ENCODE measurements around the gene PIK3R3. TPM values are rescaled to one million over a fixed set of nuclear protein-coding genes. Genes with fewer than 3 reads are reported as not detected.
A peak's percentile ranks its signal among the peaks of the same experiment; 100 is the strongest.

PIK3R3 gene
- 3.6 TPM in 2 replicates for total RNA-seq

DNA sequence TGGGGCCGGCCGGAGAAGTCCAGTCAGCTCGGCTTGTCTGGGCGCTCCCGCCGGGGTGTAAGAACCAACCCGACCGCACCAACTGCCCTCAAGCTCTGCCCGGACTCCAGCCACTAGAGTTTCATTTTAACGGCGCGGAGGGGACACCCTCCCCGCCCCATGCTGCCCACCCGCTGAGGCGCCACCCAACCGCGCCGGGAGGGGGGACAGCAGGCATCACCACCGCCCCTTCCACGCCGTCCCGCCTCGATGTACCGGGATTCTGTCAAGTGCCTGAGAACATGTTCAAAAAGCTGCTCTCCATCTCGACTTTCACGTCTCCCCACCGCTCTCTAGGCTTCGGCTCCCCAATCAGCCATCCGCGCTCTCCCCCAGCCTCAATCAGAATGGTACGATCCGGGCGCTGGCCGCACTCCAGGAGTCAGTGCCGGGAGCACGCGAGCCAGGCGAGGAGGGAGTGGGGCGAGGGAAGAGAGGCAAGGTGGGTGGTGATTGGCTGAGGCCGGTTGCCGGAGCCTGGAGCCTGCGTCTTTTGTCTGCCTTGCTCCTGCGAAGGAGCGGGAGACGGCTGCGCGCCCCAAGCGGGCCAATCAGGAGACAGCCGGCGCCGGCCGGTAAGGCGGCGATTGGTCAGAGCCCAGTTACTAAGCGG is at the start of gene PIK3R3:
TSS of gene PIK3R3 (minus strand) at position 101 of the 652 bp plus-strand sequence. CDS start 677 bp downstream, outside the sequence.
- H3K9me3 Mint-ChIP-seq: no peaks in the 10 kb centered on the region
- intact Hi-C loops (cut with micrococcal nuclease): loop anchor here (1.0 to 5.0 kb wide), 8 partner anchors 34 to 548 kb away; partner anchors contain the start of genes GPBP1L1, IPP, NASP and NSUN4
- peak; percentile 89 for DNase-seq (ENCODE audit: low spot score)
- H3K27me3 Mint-ChIP-seq (ENCODE audit: insufficient read depth): peaks cover 64% of the 10 kb centered on the region
- no peaks in the 10 kb centered on the region for H3K36me3 Mint-ChIP-seq (ENCODE audit: low read depth)
- peaks cover 42% of the 10 kb centered on the region for H3K4me1 Mint-ChIP-seq (ENCODE audit: low read depth)
- H3K27ac Mint-ChIP-seq: peak within 1 kb of the TSS; percentile 98
- H3K4me3 Mint-ChIP-seq: peak within 1 kb of the TSS; percentile 96

DNA sequence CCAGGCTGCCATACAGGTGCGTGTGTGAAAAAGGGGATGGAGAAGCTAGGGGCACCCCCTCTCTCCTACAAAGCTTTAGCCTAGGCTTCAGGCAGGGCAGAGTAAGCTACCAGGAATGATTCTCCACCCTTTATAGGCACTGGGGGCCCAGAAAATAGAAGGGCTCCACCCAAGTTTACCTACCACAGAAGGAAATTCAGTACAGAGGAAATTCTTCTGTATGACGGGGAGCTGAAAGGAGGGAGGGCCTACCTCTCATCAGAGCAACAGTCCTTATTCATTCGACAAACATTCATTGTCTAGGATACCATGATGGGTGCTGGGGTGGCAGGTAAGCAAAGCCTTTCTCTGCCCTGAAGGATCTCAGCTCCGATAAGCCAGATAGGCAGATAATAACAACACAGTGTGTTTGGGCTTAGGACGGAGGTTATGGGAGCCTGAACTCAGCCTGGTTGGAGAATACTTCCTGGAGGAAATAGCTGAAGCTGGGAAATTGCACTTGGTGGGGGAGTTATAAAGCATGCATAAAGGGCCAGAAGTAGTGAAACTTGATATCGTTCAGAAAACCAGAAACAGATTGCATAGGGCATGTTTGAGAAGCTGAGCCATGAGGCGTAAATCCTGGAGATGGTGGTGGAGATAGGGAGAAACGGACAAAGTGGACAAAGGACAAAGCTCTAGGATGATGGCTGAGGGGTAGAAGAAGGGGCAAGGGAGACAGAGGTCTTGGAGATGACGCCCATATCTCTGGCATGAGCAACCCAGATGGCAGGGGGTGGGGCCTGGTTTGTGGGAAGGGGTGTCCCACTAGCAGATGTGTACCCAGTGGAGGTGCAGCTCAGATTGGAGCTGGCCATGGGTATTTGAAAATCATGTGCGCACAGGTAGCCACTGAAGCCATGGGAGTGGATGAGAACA is 49.2 kb upstream of the PIK3R3 start:
- no peaks in the 10 kb centered on the region for H3K36me3 Mint-ChIP-seq (ENCODE audit: low read depth)
- no peaks in the 10 kb centered on the region for H3K9me3 Mint-ChIP-seq
- peaks cover 9% of the 10 kb centered on the region for H3K27me3 Mint-ChIP-seq (ENCODE audit: insufficient read depth)
- DNase-seq (ENCODE audit: low spot score): no peak
- no peak overlapping the region for H3K4me3 Mint-ChIP-seq
- no peak overlapping the region for H3K27ac Mint-ChIP-seq
- H3K4me1 Mint-ChIP-seq (ENCODE audit: low read depth): peaks cover 22% of the 10 kb centered on the region
- intact Hi-C loops (cut with micrococcal nuclease): no loop called here

DNA sequence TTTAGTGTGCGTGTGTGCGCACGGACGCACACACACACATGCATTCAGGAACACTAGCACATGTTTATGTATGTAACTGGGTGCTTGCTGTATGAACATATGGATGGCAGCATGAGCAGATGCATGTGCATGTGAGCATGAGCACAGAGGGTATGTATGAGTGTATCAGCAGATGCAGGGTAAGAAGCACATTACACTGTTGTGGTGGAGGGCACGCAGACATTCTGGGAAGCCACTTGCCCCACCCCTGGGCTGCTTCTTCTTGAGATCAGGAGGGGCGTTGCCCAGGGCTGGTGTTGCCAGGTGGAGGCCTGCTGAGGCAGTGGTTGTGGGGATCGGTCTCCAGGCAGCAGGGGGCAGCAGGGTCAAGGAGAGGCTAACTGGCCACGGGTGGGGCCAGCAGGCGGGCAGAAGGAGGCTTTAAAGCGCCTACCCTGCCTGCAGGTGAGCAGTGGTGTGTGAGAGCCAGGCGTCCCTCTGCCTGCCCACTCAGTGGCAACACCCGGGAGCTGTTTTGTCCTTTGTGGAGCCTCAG is 47.7 kb upstream of the PIK3R3 start:
- intact Hi-C loops (cut with micrococcal nuclease): no loop called here
- no peaks in the 10 kb centered on the region for H3K36me3 Mint-ChIP-seq (ENCODE audit: low read depth)
- H3K4me1 Mint-ChIP-seq (ENCODE audit: low read depth): peaks cover 14% of the 10 kb centered on the region
- H3K27ac Mint-ChIP-seq: no peak overlapping the region
- no peak overlapping the region for H3K4me3 Mint-ChIP-seq
- DNase-seq (ENCODE audit: low spot score): no peak
- no peaks in the 10 kb centered on the region for H3K9me3 Mint-ChIP-seq
- peaks cover 9% of the 10 kb centered on the region for H3K27me3 Mint-ChIP-seq (ENCODE audit: insufficient read depth)

- intact Hi-C loops (cut with micrococcal nuclease): loop anchor here (1.0 to 2.0 kb wide), 3 partner anchors 44 to 142 kb away; partner anchors contain the start of gene PIK3R3
- no peak overlapping the region for H3K4me3 Mint-ChIP-seq
- H3K36me3 Mint-ChIP-seq (ENCODE audit: low read depth): no peaks in the 10 kb centered on the region
- H3K4me1 Mint-ChIP-seq (ENCODE audit: low read depth): peaks cover 6% of the 10 kb centered on the region
- DNase-seq (ENCODE audit: low spot score): peak; percentile 40
- H3K9me3 Mint-ChIP-seq: no peaks in the 10 kb centered on the region
- H3K27me3 Mint-ChIP-seq (ENCODE audit: insufficient read depth): peaks cover 9% of the 10 kb centered on the region
- no peak overlapping the region for H3K27ac Mint-ChIP-seq
Measured at GRCh38 chr1:46179138-46180081, 47.0 kb upstream of the PIK3R3 start.

DNA sequence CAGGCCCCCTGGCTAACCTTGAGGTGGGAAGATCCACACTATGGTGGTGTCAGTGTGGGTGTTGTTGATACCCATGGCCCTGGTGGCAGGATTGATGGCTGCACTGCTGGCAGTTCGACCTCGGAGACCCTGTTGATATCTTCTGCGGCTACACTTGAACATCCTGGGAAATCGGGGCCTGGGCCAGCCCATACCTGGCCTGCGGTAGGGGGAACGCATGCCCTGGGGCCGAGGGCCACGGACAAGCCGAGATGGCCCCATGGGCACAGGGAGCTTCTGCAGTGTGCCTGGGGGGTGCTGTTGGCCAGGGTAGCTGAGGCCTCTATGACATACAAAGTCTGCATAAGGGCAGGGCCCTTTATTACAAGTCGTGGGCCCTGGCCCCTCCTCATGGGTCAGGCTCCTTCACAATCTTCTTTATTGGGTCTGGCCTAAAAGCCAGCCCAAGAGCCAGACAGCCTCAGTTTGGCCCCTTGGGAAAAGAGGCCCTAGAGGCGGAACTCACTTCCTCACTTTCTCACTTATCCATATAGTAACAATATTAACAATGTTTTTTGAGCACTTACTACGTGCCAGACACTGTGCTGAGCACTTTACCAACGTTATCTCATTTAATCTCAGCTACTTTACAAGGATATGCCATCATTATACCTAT is 43.9 kb upstream of the PIK3R3 start, which contains the start of gene P3R3URF:
TSS of gene P3R3URF (minus strand) at position 278 of the 655 bp plus-strand sequence. CDS start at position 261, 17 bp downstream.
- Mint-ChIP-seq H3K4me1 (ENCODE audit: low read depth) (no peaks in the 10 kb centered on the region), H3K9me3 (no peaks in the 10 kb centered on the region), H3K27me3 (ENCODE audit: insufficient read depth) (peaks cover 8% of the 10 kb centered on the region), H3K27ac (no peak within 1 kb of the TSS), H3K4me3 (no peak within 1 kb of the TSS), H3K36me3 (ENCODE audit: low read depth) (no peaks in the 10 kb centered on the region)
- DNase-seq (ENCODE audit: low spot score): no peak
- intact Hi-C loops (cut with micrococcal nuclease): no loop called here

- DNase-seq (ENCODE audit: low spot score): no peak
- Mint-ChIP-seq H3K27me3 (ENCODE audit: insufficient read depth) (peaks cover 9% of the 10 kb centered on the region), H3K9me3 (no peaks in the 10 kb centered on the region), H3K4me3 (no peak overlapping the region), H3K27ac (no peak overlapping the region), H3K4me1 (ENCODE audit: low read depth) (no peaks in the 10 kb centered on the region), H3K36me3 (ENCODE audit: low read depth) (no peaks in the 10 kb centered on the region)
- intact Hi-C loops (cut with micrococcal nuclease): no loop called here
Measured at GRCh38 chr1:46175243-46175642, 42.8 kb upstream of the PIK3R3 start.

DNA sequence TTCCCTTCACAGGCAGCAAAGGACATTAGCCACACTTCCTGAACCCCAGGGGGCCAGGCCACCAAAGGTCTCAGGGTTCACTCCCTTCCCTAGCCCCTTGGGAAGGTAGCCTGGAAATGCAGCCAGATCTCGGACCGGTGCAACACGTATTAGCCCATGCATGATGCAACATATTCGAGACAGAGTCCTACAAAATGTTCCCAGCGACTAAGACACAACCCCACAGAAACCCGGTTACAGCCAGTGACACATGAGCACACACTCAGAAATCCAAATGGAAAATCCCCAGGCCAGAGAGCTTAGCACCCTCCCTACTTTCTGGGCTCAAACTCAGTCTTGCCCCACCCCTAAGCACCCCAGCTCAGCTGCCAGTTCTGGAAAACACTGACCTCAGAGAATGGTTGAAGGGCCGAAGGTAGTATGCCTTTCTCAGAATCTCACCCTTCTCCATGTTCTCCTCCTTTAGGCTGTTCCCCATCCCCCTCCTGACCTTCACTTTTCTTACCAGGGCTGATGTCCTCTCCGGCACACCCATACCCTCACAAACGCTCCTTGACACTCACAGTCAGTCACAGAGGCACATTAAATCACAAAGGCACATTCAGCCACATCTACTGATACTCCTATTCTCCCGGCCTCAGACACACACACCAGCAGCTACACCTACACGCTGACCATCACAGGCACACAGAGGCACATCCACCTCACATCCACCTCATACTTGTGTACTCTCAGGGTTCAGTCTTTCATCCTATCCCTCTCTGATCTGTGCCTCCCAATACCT is 42.2 kb upstream of the PIK3R3 start, which contains the start of gene TSPAN1:
TSS of gene TSPAN1 (plus strand) at position 640 of the 784 bp plus-strand sequence. CDS start 6,021 bp downstream, outside the sequence.
- H3K27me3 Mint-ChIP-seq (ENCODE audit: insufficient read depth): peaks cover 12% of the 10 kb centered on the region
- no peaks in the 10 kb centered on the region for H3K9me3 Mint-ChIP-seq

DNA sequence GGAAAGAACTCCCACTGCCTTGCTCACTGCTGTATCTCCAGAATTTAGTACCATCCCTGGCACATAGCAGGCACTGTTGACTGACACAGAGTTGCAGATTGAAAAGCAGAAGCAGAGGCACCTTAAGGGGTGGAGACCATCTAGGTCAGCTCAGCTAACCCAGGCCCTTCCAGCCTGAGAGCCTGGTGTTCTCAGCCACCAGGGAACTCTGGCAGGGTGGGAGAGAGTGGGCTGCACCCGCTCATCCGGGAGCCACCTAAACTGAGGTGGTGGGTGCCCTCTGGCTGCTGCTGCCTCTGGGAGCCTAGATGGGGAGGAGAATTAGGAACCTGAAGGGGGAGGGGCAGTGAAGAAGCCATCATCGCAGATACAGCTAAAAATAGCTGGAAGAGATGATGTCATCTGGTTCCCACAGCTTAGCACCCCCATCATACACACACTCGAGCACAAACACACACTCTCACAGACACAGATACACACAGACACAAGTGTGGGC is 41.0 kb upstream of the PIK3R3 start:
- H3K4me3 Mint-ChIP-seq: no peak overlapping the region
- no peak for DNase-seq (ENCODE audit: low spot score)
- H3K27ac Mint-ChIP-seq: no peak overlapping the region
- H3K36me3 Mint-ChIP-seq (ENCODE audit: low read depth): no peaks in the 10 kb centered on the region
- no peaks in the 10 kb centered on the region for H3K4me1 Mint-ChIP-seq (ENCODE audit: low read depth)
- H3K9me3 Mint-ChIP-seq: no peaks in the 10 kb centered on the region
- H3K27me3 Mint-ChIP-seq (ENCODE audit: insufficient read depth): peaks cover 12% of the 10 kb centered on the region
- intact Hi-C loops (cut with micrococcal nuclease): no loop called here

More for the DNA sequence above, 42.2 kb upstream of the PIK3R3 start, which contains the start of gene TSPAN1:
- Mint-ChIP-seq H3K4me1 (ENCODE audit: low read depth) (no peaks in the 10 kb centered on the region), H3K4me3 (no peak within 1 kb of the TSS), H3K27ac (no peak within 1 kb of the TSS), H3K36me3 (ENCODE audit: low read depth) (no peaks in the 10 kb centered on the region)
- intact Hi-C loops (cut with micrococcal nuclease): no loop called here
- DNase-seq (ENCODE audit: low spot score): no peak

GRCh38 chr1:46172321-46172720 is 39.9 kb upstream of the PIK3R3 start:
- Mint-ChIP-seq H3K4me3 (no peak overlapping the region), H3K36me3 (ENCODE audit: low read depth) (no peaks in the 10 kb centered on the region), H3K27ac (no peak overlapping the region), H3K27me3 (ENCODE audit: insufficient read depth) (peaks cover 15% of the 10 kb centered on the region), H3K4me1 (ENCODE audit: low read depth) (peaks cover 6% of the 10 kb centered on the region), H3K9me3 (no peaks in the 10 kb centered on the region)
- no peak for DNase-seq (ENCODE audit: low spot score)
- intact Hi-C loops (cut with micrococcal nuclease): no loop called here

GRCh38 chr1:46171871-46172270 is 39.4 kb upstream of the PIK3R3 start:
- Mint-ChIP-seq H3K27ac (no peak overlapping the region), H3K36me3 (ENCODE audit: low read depth) (no peaks in the 10 kb centered on the region)

DNA sequence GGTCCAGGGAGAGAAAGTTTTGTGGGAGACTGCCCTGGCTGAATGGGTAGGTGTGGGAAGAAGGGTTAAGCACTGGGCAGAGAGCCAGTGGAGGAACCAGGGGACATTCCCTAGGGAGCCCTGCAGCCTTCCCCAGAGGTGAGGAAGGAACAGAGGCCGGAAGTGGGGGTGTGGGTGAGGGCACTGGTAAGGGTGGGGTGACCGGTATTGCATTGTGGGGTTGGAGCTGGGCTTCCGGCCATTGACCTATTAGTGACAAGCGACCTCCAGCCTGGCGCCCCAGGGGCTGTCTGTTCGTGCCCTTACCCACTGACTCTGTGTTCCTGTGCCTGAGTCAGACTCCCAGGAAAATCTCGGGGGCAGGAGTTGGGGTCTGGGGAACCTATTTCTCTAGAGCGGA is 38.9 kb upstream of the PIK3R3 start:
- no peak for DNase-seq (ENCODE audit: low spot score)
- no peak overlapping the region for H3K27ac Mint-ChIP-seq
- H3K36me3 Mint-ChIP-seq (ENCODE audit: low read depth): no peaks in the 10 kb centered on the region
- H3K9me3 Mint-ChIP-seq: no peaks in the 10 kb centered on the region
- no peak overlapping the region for H3K4me3 Mint-ChIP-seq
- H3K27me3 Mint-ChIP-seq (ENCODE audit: insufficient read depth): peaks cover 14% of the 10 kb centered on the region
- intact Hi-C loops (cut with micrococcal nuclease): no loop called here
- peaks cover 16% of the 10 kb centered on the region for H3K4me1 Mint-ChIP-seq (ENCODE audit: low read depth)

More at GRCh38 chr1:46171871-46172270, 39.4 kb upstream of the PIK3R3 start:
- Mint-ChIP-seq H3K27me3 (ENCODE audit: insufficient read depth) (peaks cover 14% of the 10 kb centered on the region), H3K4me1 (ENCODE audit: low read depth) (peaks cover 11% of the 10 kb centered on the region), H3K4me3 (no peak overlapping the region), H3K9me3 (no peaks in the 10 kb centered on the region)
- intact Hi-C loops (cut with micrococcal nuclease): no loop called here
- no peak for DNase-seq (ENCODE audit: low spot score)
